Liver (tissue), 9 donors: ENCODE results near the gene DNAH8. TPM values are rescaled to one million over a fixed set of nuclear protein-coding genes. Genes with fewer than 3 reads are reported as not detected.

Experiments
- DNase-seq: peaks from one replicate; pipeline ENCODE4 v3.0.0-alpha.2; 2017; ENCODE audit warnings: low spot score
- H3K27ac ChIP-seq, 2 donors: one replicate each; pipeline ENCODE4 v1.7.0; 2013; ENCODE audit warnings: inconsistent platforms in 2 of 2, low read length in 2 of 2, control low read depth in 1 of 2, low read depth in 1 of 2, mild to moderate bottlenecking in 1 of 2
- H3K27me3 ChIP-seq, 4 donors: one replicate each; pipeline versions ENCODE4 v1.6.1 to v1.7.0; 2013; ENCODE audit warnings: low read length in 3 of 4, inconsistent platforms in 1 of 4, mild to moderate bottlenecking in 1 of 4, moderate library complexity in 1 of 4; ENCODE audit not compliant: control insufficient read depth in 4 of 4, insufficient read depth in 4 of 4
- H3K36me3 ChIP-seq, 4 donors: one replicate each; pipeline versions ENCODE4 v1.6.1 to v1.7.0; 2013; ENCODE audit warnings: low read length in 3 of 4, mild to moderate bottlenecking in 3 of 4, low read depth in 1 of 4, moderate library complexity in 1 of 4; ENCODE audit not compliant: control insufficient read depth in 4 of 4, insufficient read depth in 3 of 4
- H3K4me1 ChIP-seq, 4 donors: one replicate each; pipeline versions ENCODE4 v1.6.1 to v1.7.0; 2013; ENCODE audit warnings: low read length in 3 of 4, mild to moderate bottlenecking in 3 of 4, moderate library complexity in 1 of 4; ENCODE audit not compliant: control insufficient read depth in 4 of 4, insufficient read depth in 4 of 4
- H3K4me3 ChIP-seq, 3 donors: one replicate each; pipeline versions ENCODE4 v1.6.1 to v1.7.0; 2013; ENCODE audit warnings: low read length in 3 of 3, control low read depth in 1 of 3, low read depth in 1 of 3, mild to moderate bottlenecking in 1 of 3
- H3K9ac ChIP-seq, 2 donors: one replicate each; pipeline ENCODE4 v1.7.0; 2013; ENCODE audit warnings: low read length in 2 of 2, mild to moderate bottlenecking in 2 of 2, moderate library complexity in 2 of 2, control low read depth in 1 of 2, low read depth in 1 of 2
- H3K9me3 ChIP-seq, 4 donors: one replicate each; pipeline versions ENCODE4 v1.6.1 to v1.7.0; 2013; ENCODE audit warnings: low read length in 3 of 4; ENCODE audit not compliant: control insufficient read depth in 4 of 4
- EGR1 ChIP-seq, 2 donors: IDR thresholded peaks; 2 replicates each; pipeline ENCODE4 v1.6.1; 2016 to 2018; ENCODE audit warnings: antibody characterized with exemption in 2 of 2, low read depth in 2 of 2
- FOXA1 ChIP-seq: IDR thresholded peaks from 2 replicates; pipeline ENCODE4 v1.6.1; 2016; ENCODE audit warnings: antibody characterized with exemption
- FOXA2 ChIP-seq: IDR thresholded peaks from 2 replicates; pipeline ENCODE4 v1.6.1; 2016; ENCODE audit warnings: antibody characterized with exemption
- GABPA ChIP-seq, 2 donors: IDR thresholded peaks in 1 of 2; conservative IDR thresholded peaks in 1 of 2; 2 replicates each; pipeline ENCODE4 v1.6.1; 2016; ENCODE audit warnings: antibody characterized with exemption in 2 of 2, mild to moderate bottlenecking in 1 of 2, moderate library complexity in 1 of 2
- HNF4A ChIP-seq, 2 donors: conservative IDR thresholded peaks; 2 replicates each; pipeline ENCODE4 v1.6.1; 2016; ENCODE audit warnings: antibody characterized with exemption in 2 of 2, mild to moderate bottlenecking in 2 of 2
- HNF4G ChIP-seq: IDR thresholded peaks from 2 replicates; pipeline ENCODE4 v1.6.1; 2016; ENCODE audit warnings: antibody characterized with exemption
- JUND ChIP-seq, 2 donors: IDR thresholded peaks; 2 replicates each; pipeline ENCODE4 v1.6.1; 2016; ENCODE audit warnings: antibody characterized with exemption in 2 of 2
- NR2F2 ChIP-seq: IDR thresholded peaks from 2 replicates; pipeline ENCODE4 v1.6.1; 2016; ENCODE audit warnings: antibody characterized with exemption
- RAD21 ChIP-seq, 2 donors: IDR thresholded peaks; 2 replicates each; pipeline ENCODE4 v1.6.1; 2016; ENCODE audit warnings: antibody characterized with exemption in 2 of 2, mild to moderate bottlenecking in 2 of 2
- REST ChIP-seq: IDR thresholded peaks from 2 replicates; pipeline ENCODE4 v1.6.1; 2016; ENCODE audit warnings: antibody characterized with exemption, mild to moderate bottlenecking
- RXRA ChIP-seq, 2 donors: IDR thresholded peaks; 2 replicates each; pipeline ENCODE4 v1.6.1; 2017 to 2018; ENCODE audit warnings: antibody characterized with exemption in 2 of 2, mild to moderate bottlenecking in 1 of 2
- SP1 ChIP-seq: IDR thresholded peaks from 2 replicates; pipeline ENCODE4 v1.6.1; 2018; ENCODE audit warnings: antibody characterized with exemption, mild to moderate bottlenecking
- TAF1 ChIP-seq: conservative IDR thresholded peaks from 2 replicates; pipeline ENCODE4 v1.6.1; 2016; ENCODE audit warnings: antibody characterized with exemption, mild to moderate bottlenecking
- YY1 ChIP-seq: IDR thresholded peaks from 2 replicates; pipeline ENCODE4 v1.6.1; 2016; ENCODE audit warnings: antibody characterized with exemption, mild to moderate bottlenecking
- ZBTB33 ChIP-seq: IDR thresholded peaks from 2 replicates; pipeline ENCODE4 v1.6.1; 2016; ENCODE audit warnings: antibody characterized with exemption
- WGBS: extraction: QIAGEN DNeasy Blood & Tissue Kit; methylation state at CpG from one replicate; pipeline ENCODE4 v1.1.7; 2013; 5-methylcytosine and 5-hydroxymethylcytosine counted together
- polyA plus RNA-seq, 2 donors: library from polyadenylated mRNA; stranded (reverse) in 1 of 2; unstranded in 1 of 2; fragments of 200-250 nt in 1 of 2; fragments of >200 nt in 1 of 2; fragmentation: Nextera tagmentation in 1 of 2; extraction: Ambion mirVana in 1 of 2; gene quantifications; one replicate each; pipeline versions ENCODE4 v1.2.1 to v1.2.3, GENCODE V29; 2013 to 2015
- total RNA-seq, 2 donors: library from RNA; depleted of rRNA; stranded (reverse); fragments of >200 nt; gene quantifications; one replicate each; pipeline ENCODE4 v1.2.3, GENCODE V29; 2014
- TF ChIP-seq, protein P1 (sequence below): IDR thresholded peaks from 2 replicates; pipeline ENCODE4 v1.6.1; 2016; ENCODE audit warnings: antibody characterized with exemption
- TF ChIP-seq, protein P2 (sequence below): fragments of 150-350 bp; IDR thresholded peaks from 2 replicates; pipeline ENCODE4 v1.5.1; 2017; ENCODE audit warnings: improper control_type of control experiment, low read depth, low read length; ENCODE audit not compliant: missing input control
- TF ChIP-seq, protein P3 (sequence below): IDR thresholded peaks from 2 replicates; pipeline ENCODE4 v1.6.1; 2016; ENCODE audit warnings: antibody characterized with exemption
- donor health status: healthy.
- donor health status: healthy.
- donor health status: healthy.
- donor health status: healthy.
- donor health status: healthy.

The DNAH8 gene
- total and polyA plus RNA-seq, 4 donors = under 0.01 to 0.05 TPM; not detected in 2

DNA sequence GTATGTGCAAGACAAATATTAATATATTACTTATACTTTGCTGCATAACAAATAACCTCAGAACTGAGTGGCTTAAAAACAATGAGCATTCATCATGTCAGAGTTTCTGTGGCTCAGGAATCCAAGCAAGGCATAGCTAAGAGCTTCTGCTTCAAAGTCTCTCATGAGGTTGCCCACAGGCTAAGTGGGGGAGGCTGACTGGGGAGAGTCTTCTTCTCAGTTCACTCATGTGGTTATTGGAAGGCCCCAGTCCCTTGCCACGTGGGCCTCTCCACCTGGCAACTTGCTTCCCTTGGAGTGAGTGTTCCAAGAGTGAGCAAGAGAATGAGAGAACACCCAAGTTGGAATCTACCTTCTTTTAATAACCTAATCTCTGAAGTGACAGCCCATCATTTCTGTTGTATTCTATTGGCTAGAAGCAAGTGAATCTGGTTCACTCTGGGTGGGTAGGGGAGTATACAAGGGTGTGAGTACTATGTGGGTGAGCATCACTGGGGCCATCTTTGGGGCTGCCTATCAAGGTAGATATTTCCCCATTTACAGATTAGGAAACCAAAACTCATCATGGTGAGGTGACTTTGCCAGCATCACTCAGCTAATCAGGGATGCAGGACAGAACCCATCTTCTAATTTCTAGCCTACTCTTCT is 36.0 kb downstream of the DNAH8 start:
- DNase-seq = no peak
- TF ChIP-seq, protein P1, sequence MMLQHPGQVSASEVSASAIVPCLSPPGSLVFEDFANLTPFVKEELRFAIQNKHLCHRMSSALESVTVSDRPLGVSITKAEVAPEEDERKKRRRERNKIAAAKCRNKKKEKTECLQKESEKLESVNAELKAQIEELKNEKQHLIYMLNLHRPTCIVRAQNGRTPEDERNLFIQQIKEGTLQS = no peak
- TF ChIP-seq NR2F2 = no peak
- no peak for TF ChIP-seq RAD21 (IDR thresholded peaks at IDR 0.05)
- TF ChIP-seq JUND (IDR thresholded peaks at IDR 0.05) = no peak
- TF ChIP-seq FOXA2 = no peak
- no peak for TF ChIP-seq FOXA1
- TF ChIP-seq EGR1 (IDR thresholded peaks at IDR 0.05; ENCODE audit: low read depth in 2 of 2) = no peak
- H3K27ac ChIP-seq = no peak overlapping the region
- H3K27me3 ChIP-seq = no peaks in the 10 kb centered on the region
- H3K4me1 ChIP-seq = no peaks in the 10 kb centered on the region
- no peaks in the 10 kb centered on the region for H3K36me3 ChIP-seq
- whole genome bisulfite sequencing = 80% methylated on average over 1 of the region's 1 CpG
- H3K9me3 ChIP-seq = no peaks in the 10 kb centered on the region
- H3K4me3 ChIP-seq = no peak overlapping the region
- H3K9ac ChIP-seq = no peak overlapping the region

- Histone ChIP-seq H3K4me1 (no peaks in the 10 kb centered on the region), H3K9ac (no peak overlapping the region), H3K4me3 (no peak overlapping the region), H3K36me3 (no peaks in the 10 kb centered on the region), H3K27me3 (no peaks in the 10 kb centered on the region), H3K27ac (no peak overlapping the region), H3K9me3 (no peaks in the 10 kb centered on the region)
- DNase-seq = no peak
- no peak for TF ChIP-seq TAF1
- no peak for TF ChIP-seq ZBTB33
- TF ChIP-seq, protein P2, sequence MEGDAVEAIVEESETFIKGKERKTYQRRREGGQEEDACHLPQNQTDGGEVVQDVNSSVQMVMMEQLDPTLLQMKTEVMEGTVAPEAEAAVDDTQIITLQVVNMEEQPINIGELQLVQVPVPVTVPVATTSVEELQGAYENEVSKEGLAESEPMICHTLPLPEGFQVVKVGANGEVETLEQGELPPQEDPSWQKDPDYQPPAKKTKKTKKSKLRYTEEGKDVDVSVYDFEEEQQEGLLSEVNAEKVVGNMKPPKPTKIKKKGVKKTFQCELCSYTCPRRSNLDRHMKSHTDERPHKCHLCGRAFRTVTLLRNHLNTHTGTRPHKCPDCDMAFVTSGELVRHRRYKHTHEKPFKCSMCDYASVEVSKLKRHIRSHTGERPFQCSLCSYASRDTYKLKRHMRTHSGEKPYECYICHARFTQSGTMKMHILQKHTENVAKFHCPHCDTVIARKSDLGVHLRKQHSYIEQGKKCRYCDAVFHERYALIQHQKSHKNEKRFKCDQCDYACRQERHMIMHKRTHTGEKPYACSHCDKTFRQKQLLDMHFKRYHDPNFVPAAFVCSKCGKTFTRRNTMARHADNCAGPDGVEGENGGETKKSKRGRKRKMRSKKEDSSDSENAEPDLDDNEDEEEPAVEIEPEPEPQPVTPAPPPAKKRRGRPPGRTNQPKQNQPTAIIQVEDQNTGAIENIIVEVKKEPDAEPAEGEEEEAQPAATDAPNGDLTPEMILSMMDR = no peak
- no peak for TF ChIP-seq NR2F2
- no peak for TF ChIP-seq EGR1 (IDR thresholded peaks at IDR 0.05; ENCODE audit: low read depth in 2 of 2)
- no peak for TF ChIP-seq SP1
- no peak for TF ChIP-seq FOXA1
- no peak for TF ChIP-seq RAD21 (IDR thresholded peaks at IDR 0.05)
- TF ChIP-seq, protein P3, sequence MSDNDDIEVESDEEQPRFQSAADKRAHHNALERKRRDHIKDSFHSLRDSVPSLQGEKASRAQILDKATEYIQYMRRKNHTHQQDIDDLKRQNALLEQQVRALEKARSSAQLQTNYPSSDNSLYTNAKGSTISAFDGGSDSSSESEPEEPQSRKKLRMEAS = no peak
- no peak for TF ChIP-seq HNF4G
- no peak for TF ChIP-seq GABPA (IDR thresholded peaks at IDR 0.05 in 1 of 2, conservative IDR thresholded peaks at IDR 0.05 in 1 of 2)
- TF ChIP-seq JUND (IDR thresholded peaks at IDR 0.05) = no peak
- no peak for TF ChIP-seq YY1
- TF ChIP-seq, protein P1 = no peak
- no peak for TF ChIP-seq FOXA2
- TF ChIP-seq REST = no peak
- no peak for TF ChIP-seq RXRA (IDR thresholded peaks at IDR 0.05)
- no peak for TF ChIP-seq HNF4A (conservative IDR thresholded peaks at IDR 0.05)
Measured at GRCh38 chr6:38753707-38754106, 38.6 kb downstream of the DNAH8 start.
